Stimulated activated CD4-positive, alpha-beta T cell treated with anti-CD3 and anti-CD28 coated beads, Interleukin-4, amount 100 ng/mL, for 4 hours (primary cell): ENCODE measurements around the gene SNAI3.

Experiments
- DNase-seq, 2 experiments: peaks; one replicate each; pipeline ENCODE4 v3.0.0-alpha.2; 2020

Gene SNAI3

DNA sequence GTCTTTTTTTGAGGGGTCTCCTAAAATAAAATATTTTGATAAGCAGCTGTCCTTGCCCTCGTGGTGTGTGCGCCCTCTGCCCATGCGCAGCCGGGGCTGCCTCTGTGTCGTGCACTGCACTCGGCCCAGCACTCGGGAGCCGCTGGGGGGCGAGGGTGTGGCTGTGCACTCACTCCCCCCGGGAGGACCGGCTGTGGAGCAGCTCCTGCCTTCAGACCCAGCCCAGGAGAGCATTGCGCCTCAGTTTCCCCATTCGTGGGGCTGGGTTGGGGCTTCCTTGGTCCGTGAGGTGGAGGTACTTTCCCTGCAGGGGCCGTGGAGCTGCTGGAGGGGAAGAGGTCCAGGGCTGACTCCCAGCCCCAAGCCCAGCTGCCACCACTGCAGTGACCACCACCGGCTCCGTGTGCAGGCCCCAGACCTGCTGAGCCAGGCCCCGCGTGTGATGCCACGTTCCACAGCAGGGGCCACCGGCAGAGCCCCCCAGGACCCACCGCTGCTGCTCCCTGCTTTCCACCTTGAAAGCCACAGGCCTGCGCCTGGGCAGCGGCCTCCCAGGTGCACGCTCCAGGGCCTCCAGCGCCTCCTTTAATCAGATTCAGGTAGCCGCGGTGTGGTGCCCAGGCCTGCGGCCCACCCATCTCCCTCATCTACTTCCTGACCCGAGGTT is 54.3 kb downstream of the SNAI3 start:
- DNase-seq: no peak

DNA sequence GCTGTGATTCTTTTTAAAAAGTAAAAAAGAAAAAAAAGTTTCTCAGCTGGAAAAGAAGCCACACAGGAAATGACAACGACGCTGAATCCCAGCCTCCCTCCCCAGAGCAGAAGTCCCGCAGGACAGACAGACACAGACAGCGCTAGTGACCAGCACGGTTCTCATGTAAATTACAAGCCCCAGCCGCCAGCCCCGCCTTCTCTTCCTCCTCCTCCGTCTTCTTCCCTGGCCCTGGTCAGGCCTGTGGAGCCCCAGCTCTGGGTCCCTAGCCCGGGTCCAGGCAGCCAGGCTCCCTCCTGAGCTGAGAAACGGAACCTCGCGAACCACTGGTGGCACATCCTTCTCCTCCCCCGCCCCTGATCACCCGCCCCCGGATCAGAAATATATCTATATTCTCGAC is 54.9 kb downstream of the SNAI3 start:
- no peak for DNase-seq

- no peak for DNase-seq
Observed at GRCh38 chr16:88630941-88631340, 55.4 kb downstream of the SNAI3 start.

- DNase-seq: no peak
Observed at GRCh38 chr16:88630433-88630832, 55.9 kb downstream of the SNAI3 start.

DNA sequence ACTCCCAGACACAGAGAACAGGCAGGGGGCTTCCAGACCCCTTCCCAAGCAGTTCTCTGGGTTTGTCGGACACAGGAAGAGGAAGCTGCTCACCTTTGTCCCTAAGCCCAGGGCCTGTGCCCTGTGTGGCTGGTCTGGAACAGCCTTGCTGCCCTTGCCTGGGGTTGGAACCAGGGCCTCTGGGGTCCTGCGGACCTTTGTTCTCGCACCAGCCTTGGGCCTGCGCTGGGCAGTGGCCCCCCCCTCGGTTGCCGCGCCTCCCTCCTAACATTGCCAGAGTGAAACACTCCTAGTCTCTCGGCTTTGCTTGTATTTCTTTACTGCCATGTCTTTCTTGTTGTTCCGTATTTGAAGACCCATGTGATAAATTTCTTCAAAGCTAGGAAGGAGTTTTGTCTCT is 56.5 kb downstream of the SNAI3 start:
- no peak for DNase-seq

GRCh38 chr16:88628512-88628974 is 57.8 kb downstream of the SNAI3 start:
- no peak for DNase-seq
